Thoracic aorta (tissue), 2 donors: Measurements from ENCODE around the gene MAGEB1. TPM values are rescaled to one million over a fixed set of nuclear protein-coding genes. Genes with fewer than 3 reads are reported as not detected.

Experiments used
- ATAC-seq: fragments of 150-250 bp; one replicate; pipeline ENCODE4 v1.8.0; 2017; ENCODE audit warnings: low read depth; ENCODE audit not compliant: insufficient number of reproducible peaks, low FRiP score
- DNase-seq: peaks from one replicate; pipeline ENCODE4 v3.0.0-alpha.2; 2020; ENCODE audit warnings: low spot score
- H3K27ac ChIP-seq, 2 donors: fragments of 200-600 bp; sonication (generic); 1 replicate in 1 of 2; 2 replicates in 1 of 2; pipeline ENCODE4 v1.5.1; 2016; ENCODE audit warnings: mild to moderate bottlenecking in 2 of 2, moderate library complexity in 2 of 2
- H3K27me3 ChIP-seq: fragments of 200-600 bp; sonication (generic); replicated peaks from 2 replicates; pipeline ENCODE4 v1.6.0; 2016; ENCODE audit warnings: mild to moderate bottlenecking; ENCODE audit not compliant: insufficient read depth
- H3K36me3 ChIP-seq: fragments of 200-600 bp; sonication (generic); one replicate; pipeline ENCODE4 v1.5.1; 2016
- H3K4me1 ChIP-seq, 2 donors: fragments of 200-600 bp; sonication (generic); 1 replicate in 1 of 2; 2 replicates in 1 of 2; pipeline versions ENCODE4 v1.5.1 to v1.6.0; 2016; ENCODE audit warnings: low read depth in 2 of 2, mild to moderate bottlenecking in 1 of 2; ENCODE audit not compliant: control insufficient read depth in 1 of 2
- H3K4me3 ChIP-seq: fragments of 200-600 bp; sonication (generic); 2 replicates; pipeline ENCODE4 v1.5.1; 2016; ENCODE audit warnings: mild to moderate bottlenecking
- H3K9me3 ChIP-seq: fragments of 200-600 bp; sonication (generic); 2 replicates; pipeline ENCODE4 v1.5.1; 2016
- total RNA-seq, 2 donors: library from RNA; depleted of rRNA; stranded (reverse); fragments of >200 nt; gene quantifications; one replicate each; pipeline versions ENCODE4 v1.1.0 to v1.2.3, GENCODE V29; 2016
- TF ChIP-seq, protein P1 (sequence below): fragments of 200-600 bp; sonication (generic); IDR thresholded peaks from one replicate; pipeline ENCODE4 v1.5.1; 2019; ENCODE audit warnings: antibody characterized with exemption

MAGEB1 gene
- total RNA-seq, 2 donors from 2014 or later, result not detected

DNA sequence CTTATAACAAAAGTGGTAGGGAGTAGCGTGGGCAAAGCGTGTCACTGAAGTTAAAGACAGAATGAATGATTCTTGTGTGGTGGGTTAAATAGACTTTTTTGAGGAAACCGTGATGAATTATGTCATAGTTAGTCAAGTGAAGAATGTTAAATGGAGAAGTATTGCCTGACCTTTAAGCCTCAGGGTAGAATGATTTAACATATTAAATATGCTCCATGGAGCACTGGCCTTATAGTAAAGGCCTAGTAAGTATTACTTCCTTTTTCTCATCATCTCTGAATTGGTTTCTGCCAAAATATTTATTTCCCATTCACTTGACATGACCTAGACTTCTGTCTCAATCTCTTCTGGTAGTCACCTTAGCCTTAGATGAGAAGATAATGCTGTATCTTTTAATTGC lies 23.7 kb downstream of the MAGEB1 start:
- H3K4me1 ChIP-seq, result no peaks in the 10 kb centered on the region
- TF ChIP-seq, protein P1, sequence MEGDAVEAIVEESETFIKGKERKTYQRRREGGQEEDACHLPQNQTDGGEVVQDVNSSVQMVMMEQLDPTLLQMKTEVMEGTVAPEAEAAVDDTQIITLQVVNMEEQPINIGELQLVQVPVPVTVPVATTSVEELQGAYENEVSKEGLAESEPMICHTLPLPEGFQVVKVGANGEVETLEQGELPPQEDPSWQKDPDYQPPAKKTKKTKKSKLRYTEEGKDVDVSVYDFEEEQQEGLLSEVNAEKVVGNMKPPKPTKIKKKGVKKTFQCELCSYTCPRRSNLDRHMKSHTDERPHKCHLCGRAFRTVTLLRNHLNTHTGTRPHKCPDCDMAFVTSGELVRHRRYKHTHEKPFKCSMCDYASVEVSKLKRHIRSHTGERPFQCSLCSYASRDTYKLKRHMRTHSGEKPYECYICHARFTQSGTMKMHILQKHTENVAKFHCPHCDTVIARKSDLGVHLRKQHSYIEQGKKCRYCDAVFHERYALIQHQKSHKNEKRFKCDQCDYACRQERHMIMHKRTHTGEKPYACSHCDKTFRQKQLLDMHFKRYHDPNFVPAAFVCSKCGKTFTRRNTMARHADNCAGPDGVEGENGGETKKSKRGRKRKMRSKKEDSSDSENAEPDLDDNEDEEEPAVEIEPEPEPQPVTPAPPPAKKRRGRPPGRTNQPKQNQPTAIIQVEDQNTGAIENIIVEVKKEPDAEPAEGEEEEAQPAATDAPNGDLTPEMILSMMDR, result no peak
- no peak overlapping the region for H3K27ac ChIP-seq
- H3K27me3 ChIP-seq, result no peaks in the 10 kb centered on the region
- no peak for ATAC-seq
- H3K36me3 ChIP-seq, result no peaks in the 10 kb centered on the region
- H3K9me3 ChIP-seq, result no peaks in the 10 kb centered on the region
- no peak overlapping the region for H3K4me3 ChIP-seq
- no peak for DNase-seq

DNA sequence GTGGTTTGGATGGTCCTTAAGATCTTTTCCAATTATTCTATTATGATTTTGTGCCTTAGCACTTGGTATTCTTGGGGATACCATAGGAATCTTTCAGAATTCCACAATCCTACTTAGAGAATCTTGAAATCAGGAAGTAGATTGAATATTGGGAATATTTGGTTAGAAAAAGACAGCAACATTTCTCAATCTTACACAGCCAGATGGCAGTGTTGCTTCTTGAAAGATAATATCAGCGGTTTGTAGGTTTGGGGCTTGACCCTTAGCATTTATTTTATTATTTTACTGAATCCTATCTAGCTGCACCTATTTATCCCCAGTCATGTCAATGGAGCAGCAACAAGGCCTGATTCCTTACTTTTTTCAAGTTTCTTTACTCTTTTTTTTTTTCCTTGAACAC lies 28.6 kb downstream of the MAGEB1 start:
- H3K4me3 ChIP-seq, result no peak overlapping the region
- H3K27ac ChIP-seq, result no peak overlapping the region
- H3K4me1 ChIP-seq, result no peaks in the 10 kb centered on the region
- TF ChIP-seq, protein P1, result no peak
- no peaks in the 10 kb centered on the region for H3K9me3 ChIP-seq
- no peaks in the 10 kb centered on the region for H3K36me3 ChIP-seq
- ATAC-seq (no peak), DNase-seq (no peak)
- H3K27me3 ChIP-seq, result no peaks in the 10 kb centered on the region

DNA sequence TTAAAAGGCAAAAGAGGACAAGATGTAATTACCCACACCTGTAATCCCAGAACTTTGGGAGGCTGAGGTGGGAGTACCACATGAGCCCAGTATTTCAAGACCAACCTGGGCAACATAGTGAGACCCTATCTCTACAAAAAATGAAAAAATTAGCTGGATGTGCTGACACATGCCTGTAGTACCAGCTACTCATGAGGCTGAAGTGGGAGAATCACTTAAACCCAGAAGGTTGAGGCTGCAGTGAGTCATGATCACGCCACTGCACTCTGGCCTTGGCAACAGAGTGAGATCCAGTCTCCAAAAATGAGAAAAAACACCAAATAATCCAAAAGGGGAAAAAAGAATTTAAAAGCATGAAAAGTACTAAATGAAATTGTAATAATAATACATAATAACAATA lies 31.4 kb downstream of the MAGEB1 start:
- Histone ChIP-seq H3K36me3 (no peaks in the 10 kb centered on the region), H3K27ac (no peak overlapping the region), H3K9me3 (no peaks in the 10 kb centered on the region), H3K27me3 (no peaks in the 10 kb centered on the region), H3K4me1 (no peaks in the 10 kb centered on the region), H3K4me3 (no peak overlapping the region)
- no peak for ATAC-seq
- no peak for DNase-seq
- TF ChIP-seq, protein P1, result no peak

DNA sequence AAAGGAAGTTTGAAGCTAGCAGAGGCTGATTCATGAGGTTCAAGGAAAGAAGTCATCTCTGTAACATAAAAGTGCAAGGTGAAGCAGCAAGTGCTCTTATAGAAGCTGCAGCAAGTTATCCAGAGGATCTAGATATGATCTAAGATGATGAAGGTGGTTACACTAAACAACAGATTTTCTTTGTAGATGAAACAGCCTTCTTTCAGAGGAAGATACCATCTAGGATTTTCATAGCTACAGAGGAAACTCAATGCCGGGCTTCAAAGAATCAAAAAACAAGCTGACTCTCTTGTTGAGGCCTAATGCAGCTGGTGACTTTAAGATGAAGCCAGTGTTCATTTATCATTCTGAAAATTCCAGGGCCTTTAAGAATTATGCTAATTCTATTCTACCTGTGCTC lies 33.5 kb downstream of the MAGEB1 start:
- Histone ChIP-seq H3K4me1 (no peaks in the 10 kb centered on the region), H3K36me3 (no peaks in the 10 kb centered on the region), H3K27me3 (no peaks in the 10 kb centered on the region), H3K27ac (no peak overlapping the region), H3K4me3 (no peak overlapping the region), H3K9me3 (no peaks in the 10 kb centered on the region)
- ATAC-seq (no peak), DNase-seq (no peak)
- TF ChIP-seq, protein P1, result no peak

DNA sequence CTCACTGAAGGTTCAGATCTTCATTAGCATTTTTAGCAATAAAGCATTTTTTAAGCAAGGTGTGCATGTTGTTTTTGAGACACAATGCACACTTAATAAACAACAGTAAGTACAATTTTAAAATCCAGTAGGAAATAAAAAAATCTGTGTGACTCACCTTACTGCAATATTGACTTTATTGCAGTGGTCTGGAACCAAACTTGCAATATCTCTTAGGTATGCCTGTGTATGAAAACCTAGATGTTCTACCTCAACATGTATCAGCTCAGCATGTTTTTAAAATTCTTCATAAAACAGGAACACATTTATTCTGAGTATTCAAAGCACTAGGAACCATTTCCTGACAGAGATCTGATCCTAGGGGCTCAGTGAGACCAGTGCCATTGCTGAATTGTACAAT lies 35.6 kb downstream of the MAGEB1 start:
- DNase-seq, result no peak
- no peak for ATAC-seq

More for the DNA sequence above, 35.6 kb downstream of the MAGEB1 start:
- Histone ChIP-seq H3K4me3 (no peak overlapping the region), H3K27ac (no peak overlapping the region), H3K9me3 (no peaks in the 10 kb centered on the region), H3K27me3 (no peaks in the 10 kb centered on the region), H3K36me3 (no peaks in the 10 kb centered on the region), H3K4me1 (no peaks in the 10 kb centered on the region)
- TF ChIP-seq, protein P1, result no peak
